ENCODE measurements around the gene BCAS4.

Gene BCAS4

DNA sequence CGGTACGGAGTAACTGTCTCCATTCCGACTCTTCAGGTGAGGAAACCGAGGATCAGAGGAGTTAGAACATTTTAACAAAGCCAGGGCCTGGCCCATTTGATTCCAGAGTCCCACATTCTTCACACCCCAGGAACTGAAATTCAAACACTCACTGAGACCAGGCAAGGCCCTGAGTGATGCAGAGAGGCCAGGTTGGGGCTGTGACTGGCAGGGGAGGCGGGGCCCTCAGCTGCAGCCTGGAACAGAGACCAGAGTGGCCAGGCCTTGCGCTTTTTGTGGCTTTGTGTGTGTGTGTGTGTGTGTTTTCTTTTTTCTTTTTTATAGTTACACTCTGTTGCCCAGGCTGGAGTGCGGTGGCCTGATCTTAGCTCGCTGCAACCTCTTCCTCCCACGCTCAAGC lies 57.2 kb downstream of the BCAS4 start:
- in situ Hi-C loops (cut with MboI; ENCODE audit: low sequenced_read_pairs) = no loop called here

DNA sequence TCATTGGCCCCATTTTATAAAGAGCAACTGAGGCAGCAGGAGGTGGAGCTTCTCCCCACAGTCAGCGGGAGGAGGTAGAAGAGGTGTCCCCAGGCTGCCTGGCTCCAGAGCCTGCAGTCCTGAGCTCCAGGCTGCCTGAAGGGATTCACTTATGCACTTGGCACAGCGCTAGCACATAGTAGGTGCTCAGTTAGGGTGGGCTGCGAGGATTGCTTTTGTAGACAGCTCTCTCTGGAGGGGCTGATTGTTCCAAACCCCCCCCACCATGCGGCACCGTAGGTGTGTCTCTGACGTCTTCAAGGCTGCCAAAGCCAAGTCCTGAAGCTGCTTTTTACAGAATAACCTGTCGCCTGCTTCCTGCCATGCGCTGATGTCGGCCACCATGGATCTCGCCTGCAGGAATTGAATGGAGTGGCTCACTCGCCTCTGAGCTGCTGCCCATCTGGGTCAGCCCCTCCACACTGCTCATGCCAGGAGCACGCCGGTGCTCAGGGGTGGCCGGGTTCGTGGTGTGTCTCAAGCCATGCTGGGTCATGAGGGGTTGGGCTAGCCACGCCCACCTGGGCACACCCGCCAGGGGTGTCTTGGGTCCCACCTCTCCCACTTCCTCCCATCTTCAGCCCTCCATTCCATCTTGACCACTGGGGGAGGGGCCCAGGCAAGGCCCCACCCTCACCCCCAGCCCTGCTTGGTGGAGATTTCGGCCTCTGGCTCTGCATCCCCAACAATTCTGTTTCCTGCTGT lies 59.8 kb downstream of the BCAS4 start:
- in situ Hi-C loops (cut with MboI; ENCODE audit: low sequenced_read_pairs) = no loop called here

DNA sequence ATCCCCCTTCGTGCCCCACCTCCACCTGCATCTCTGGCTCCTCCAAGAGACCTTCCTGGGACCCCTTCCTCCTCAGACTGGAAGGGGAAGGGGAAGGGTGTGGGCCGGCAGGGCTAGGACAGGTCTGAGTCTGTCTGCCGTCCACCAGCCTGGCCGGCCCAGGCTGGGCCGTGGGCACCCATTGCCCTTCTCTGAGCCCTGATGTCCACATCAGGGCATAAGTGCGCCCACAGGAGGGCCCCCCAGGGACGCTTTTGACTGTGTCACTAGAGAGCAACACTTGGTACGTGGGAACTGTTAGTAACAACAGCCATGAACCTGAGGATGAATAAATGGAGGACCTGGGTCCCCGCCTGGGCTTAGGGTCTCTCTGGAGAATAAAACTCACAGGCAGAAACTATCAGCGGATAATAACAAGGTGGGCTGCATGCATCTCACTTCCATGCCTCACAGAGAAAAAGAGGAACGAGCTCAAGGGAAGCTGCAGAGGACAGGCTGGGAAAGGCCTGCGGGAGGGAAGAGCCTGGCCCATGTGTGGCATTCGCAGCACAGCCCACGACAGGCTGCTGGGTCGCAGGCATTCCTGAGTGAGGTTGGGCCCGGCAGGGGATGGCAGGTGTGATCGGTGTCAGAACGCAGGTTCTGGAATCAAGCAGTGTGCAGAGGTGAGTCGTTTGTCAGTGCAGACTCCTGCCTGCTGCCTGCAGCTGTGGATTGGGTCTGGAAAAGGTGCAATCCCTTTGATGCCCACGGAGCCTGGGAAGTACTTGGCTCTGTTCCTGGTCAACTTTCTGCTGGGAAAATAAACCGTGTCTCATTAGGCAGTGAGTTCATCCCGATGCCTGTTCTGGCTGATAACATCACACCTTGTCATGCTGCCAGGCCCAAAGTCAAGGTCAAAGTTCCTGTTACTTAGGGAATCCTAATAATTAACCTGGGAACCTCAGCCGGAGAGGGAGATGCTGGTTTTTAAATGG lies 60.9 kb downstream of the BCAS4 start:
- in situ Hi-C loops (cut with MboI; ENCODE audit: low sequenced_read_pairs) = no loop called here

DNA sequence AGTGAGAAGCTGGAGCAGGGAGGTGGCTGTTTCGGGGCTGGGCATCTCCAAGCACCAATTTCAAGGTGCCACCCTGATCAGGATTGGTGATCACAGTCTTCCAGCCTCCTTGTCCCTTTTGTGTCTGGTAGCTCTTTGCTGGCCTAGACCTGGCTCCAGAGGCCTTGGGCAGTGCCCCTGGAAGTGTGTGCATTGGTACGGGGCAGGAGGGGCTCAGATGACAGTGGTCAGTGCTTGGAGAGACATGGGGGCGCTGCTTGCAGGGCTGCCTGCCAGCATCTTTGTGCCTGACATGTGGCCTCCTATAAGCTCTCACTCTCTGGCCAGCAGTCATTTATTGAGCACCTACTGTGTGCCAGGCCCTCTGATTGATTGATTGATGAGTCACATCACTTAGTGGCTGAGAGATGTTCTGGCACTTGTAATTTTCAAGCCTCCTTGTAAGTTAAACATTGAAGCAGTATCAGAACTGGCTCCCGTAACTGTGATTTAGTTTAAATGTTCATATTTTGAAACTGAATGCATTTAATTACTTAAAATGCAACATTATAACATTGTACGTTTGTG lies 61.7 kb downstream of the BCAS4 start:
- in situ Hi-C loops (cut with MboI; ENCODE audit: low sequenced_read_pairs) = no loop called here

DNA sequence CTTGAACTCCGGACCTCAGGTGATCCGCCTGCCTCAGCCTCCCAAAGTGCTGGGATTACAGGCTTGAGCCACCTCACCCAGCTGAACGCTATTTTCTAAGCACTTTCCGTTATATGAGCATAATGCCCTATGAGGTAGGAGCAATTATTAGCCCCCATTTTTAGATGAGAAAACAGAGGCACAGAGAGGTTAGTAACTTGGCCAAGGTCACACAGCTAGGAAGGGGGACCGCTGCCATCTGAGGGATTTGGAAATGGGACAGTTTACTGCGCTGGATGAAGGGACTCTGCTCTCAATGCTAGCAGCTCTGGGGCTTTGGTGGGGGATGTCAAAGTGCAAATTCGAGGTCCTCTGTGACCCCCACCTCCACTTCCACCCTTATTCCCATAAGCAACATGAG lies 62.5 kb downstream of the BCAS4 start:
- in situ Hi-C loops (cut with MboI; ENCODE audit: low sequenced_read_pairs) = no loop called here

DNA sequence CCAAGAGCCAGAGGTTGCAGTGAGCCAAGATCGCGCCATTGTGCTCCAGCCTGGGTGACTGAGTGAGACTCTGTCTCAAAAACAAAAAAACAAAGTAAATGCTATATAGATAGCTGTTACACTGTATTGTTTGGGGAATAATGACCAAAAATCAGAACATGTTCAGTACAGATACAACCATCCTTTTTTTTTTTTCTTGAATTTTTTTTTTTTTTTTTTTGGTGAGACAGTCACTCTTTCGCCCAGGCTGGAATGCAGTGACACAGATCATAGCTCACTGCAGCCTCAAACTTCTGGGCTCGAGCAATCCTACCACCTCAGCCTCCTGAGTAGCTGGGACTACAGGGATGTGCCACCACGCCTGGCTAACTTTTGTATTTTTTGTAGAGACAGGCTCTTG lies 63.7 kb downstream of the BCAS4 start:
- in situ Hi-C loops (cut with MboI; ENCODE audit: low sequenced_read_pairs) = no loop called here

DNA sequence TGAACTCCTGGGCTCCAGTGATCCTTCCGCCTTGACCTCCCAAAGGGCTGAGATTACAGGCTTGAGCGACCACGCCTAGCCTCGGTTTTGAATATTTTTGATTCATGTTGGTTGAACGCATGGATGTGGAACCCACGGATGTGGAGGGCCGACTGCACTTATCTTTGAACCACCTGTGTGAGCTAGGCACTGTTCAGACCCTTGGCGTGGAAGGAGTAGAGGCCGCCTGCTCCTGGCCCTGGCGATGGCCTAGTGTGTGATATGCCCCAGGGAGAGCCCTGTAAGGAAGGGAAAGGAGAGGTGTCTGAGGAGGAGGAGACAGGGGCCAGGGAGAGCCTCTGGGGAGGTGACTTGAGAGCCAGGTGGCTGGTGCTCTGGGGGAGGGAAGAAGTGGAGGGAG lies 64.3 kb downstream of the BCAS4 start:
- in situ Hi-C loops (cut with MboI; ENCODE audit: low sequenced_read_pairs) = no loop called here

DNA sequence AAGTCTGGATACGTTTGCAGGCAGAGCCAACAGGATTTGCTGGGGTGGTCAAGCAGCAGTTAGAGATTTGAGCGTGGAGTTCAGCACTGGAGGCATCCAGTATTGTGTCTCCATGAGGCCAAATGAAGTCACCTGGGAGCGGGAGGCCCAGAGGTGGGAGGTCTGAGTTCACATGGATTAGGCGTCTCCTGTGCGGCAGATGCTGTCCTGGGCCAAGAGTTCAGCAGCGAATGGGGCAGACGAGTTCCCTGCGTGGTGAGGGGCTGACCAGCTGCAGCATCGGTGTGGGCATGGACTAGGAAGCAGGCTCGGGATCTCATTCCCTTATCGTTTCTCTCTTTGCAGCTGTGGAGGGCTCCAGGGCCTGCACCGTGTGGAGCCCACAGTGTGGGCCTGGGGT lies 66.2 kb downstream of the BCAS4 start:
- in situ Hi-C loops (cut with MboI; ENCODE audit: low sequenced_read_pairs) = no loop called here

DNA sequence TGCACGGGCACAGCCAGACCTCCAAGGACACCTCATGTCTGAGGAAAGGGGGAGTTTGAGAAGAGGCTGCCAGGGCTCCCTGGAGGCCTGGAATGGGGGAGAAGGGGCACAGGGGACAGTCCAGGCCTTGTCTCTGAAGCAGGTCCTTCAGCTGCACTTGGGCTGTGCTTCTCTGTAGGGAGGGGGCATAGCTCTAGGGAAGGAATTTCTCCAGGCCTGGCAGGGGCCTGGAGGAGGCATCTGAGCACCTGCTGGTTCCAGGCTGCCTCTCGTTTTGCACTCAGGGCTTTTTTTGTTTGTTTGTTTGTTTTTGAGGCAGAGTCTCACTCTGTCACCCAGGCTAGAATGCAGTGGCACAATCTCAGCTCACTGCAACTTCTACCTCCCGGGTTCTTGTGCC lies 67.7 kb downstream of the BCAS4 start:
- in situ Hi-C loops (cut with MboI; ENCODE audit: low sequenced_read_pairs) = no loop called here

DNA sequence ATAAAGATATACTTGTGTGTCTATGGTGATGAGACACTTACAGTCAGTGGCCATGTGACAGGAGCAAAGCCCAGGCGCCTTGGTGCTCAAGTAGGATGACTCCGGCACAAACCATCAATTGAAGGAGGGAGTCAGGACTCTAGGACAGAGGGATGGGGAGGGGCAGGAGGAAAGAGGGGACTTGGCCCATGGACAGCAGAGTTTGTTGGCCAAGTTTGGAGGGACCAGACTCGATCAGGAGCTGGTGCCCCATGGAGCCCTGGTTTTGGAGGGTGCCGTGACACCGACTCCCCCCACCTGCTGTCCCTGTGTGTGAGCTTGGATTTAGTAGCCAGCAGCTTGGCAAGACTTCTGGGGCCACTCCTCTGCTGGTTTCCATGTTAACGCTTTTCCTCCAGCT lies 70.3 kb downstream of the BCAS4 start:
- in situ Hi-C loops (cut with MboI; ENCODE audit: low sequenced_read_pairs) = no loop called here

DNA sequence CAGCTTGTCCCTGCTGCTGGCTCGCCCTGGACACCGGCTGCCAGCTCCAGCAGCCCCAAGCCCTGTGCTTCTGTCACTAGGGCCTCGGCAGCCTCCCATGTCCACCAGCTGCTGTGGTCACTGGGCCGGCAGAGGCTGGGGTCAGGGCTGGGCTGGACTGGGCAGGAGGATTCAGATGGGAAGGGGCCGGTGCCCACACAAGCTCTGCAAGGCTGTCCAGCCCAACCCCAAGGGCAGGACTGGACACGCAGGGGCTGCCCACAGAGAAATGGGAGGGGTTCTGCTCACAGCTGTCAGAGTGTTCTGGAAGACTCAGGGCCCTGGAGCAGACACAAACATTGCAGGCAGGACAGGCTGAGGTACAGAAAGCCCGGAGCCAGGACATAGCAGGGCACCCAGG lies 70.7 kb downstream of the BCAS4 start:
- in situ Hi-C loops (cut with MboI; ENCODE audit: low sequenced_read_pairs) = no loop called here

DNA sequence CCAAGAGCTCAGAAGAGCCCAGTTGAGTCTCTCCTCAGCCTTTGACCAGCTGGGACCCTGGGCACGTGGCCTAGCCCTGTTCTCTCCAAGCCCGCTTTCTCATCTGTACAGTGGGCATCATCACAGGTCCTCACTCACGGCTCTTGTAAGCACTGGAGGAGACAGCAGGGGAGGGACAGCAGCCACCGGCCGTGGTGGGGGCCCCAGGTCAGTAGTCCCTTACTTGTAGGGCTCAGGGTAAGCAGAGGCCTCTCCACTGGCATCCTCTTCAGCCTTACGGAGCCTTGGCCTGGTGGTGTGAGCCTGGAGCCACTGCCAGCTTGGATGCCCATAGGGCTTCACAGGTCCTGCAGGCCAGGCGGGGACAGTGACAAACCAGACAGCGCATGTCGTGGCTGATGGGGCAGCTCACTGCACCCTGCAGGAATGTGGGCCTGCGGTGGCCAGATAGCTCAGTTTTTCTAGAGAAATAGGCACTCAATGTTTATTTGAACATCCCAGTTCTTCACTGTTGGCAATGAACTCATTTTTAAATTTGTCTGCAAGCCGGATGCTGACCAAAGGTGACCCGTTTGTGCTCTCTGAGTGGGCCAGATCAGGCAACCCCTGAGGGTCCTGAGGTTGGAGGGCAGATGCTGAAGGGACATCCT lies 71.3 kb downstream of the BCAS4 start:
- in situ Hi-C loops (cut with MboI; ENCODE audit: low sequenced_read_pairs) = no loop called here

DNA sequence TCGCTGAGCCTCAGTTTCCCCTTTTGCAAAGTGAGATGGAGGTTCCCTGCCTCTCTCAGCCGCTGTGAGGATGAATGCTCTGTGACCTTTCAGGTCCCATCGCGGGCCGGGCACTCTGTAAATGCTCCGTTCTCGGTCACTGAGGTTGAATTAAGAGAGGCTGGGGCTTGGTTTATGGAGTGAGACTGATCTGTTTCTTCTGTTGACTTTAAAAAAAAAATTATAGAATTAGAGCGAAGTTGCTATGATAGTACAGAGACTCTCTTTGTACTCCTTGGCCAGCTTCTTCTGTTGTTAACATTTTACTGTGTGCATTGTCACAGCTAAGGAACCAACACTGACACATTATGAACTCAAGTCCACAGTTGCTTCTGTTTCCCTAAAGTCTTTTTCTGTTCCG lies 72.0 kb downstream of the BCAS4 start:
- in situ Hi-C loops (cut with MboI; ENCODE audit: low sequenced_read_pairs) = no loop called here

DNA sequence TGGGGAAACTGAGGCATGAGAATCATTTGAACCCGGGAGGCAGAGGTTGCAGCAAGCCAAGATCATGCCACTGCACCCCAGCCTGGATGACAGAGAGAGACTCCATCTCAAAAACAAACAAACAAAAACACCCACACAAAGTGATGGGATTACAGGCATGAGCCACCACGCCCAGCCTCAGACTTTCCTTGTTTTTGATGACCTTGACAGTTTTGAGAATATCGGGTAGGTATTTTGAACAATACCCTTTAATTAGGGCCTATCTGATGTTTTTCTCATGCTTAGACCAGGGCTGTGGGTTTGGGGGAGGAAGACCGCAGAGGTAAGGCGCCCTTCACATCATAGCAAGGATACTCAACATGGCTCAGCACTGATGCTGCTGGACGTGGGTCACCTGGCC lies 72.9 kb downstream of the BCAS4 start:
- in situ Hi-C loops (cut with MboI; ENCODE audit: low sequenced_read_pairs) = no loop called here

DNA sequence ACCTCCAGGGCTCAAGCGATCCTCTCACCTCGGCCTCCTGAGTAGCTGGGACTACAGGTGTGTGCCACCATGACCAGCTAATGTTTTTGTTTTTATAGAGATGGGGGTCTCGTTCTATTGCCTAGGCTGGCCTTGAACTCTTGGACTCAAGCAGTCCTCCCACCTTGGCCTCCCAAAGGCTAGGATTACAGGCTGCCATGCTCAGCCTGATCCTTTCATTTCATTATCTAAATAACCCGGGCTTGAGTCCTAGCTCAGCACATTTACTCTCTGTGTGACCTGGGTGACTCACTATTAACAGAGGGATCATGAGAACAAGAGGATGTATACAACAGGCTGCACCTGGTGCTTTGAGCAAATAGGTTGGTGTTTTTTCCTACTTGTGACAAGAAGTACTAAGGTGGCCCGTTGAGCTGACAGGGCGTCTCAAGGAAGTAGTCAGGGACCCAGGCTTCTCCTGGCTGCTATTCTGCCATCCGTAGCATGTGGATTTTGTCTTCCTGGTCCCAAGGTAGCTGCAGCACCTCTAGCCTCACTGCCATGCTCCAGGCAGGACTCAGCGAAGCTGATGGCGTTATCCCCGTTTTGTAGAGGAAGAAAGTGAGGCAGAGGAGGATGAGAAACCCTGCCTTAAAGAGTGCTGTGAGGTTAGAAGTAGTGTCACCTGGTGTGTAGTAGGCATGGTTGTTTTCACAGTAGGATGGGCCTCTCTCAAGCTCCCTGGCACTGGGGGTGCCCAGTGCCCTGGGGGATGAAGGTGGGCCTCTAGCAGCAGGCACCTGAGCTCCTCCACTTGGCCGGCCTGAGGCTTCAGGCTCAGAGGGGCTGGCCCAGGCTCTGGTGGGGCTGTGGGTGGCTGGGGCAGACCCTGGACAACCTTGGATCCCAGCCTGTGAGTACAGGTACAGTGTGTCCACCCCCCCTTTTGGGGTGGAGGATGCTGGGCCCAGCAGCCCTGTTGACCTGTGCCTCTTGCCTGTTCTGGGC lies 73.9 kb downstream of the BCAS4 start:
- in situ Hi-C loops (cut with MboI; ENCODE audit: low sequenced_read_pairs) = no loop called here

DNA sequence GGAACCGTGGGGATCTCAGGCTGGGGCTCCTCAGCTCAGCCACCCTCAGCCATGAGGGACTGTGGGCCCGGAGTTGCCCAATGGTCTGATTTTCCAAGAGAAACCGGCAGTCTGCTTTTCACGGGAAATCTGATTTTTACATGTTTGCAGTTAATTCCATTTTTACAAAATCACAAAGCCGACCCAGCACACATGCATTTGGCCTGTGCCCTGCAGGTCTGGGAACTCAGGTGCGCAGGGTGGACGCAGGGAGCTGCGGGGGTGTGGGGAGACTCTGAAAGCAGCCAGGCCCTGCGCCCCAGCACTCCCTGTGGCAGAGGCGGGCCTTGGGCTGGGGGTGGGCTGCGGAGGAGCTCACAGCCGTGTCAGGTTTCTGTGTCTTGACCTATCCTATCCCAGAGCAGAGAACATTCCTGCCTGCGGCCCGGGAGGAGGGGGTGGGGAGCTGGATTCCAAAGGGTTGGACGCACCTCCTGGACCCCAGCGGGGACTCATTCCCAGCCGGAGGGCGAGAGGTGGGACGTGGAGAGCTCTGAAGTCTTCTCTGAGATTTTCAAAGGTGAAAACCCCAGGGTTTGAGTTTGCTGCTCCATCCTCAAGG lies 75.8 kb downstream of the BCAS4 start:
- in situ Hi-C loops (cut with MboI; ENCODE audit: low sequenced_read_pairs) = no loop called here

DNA sequence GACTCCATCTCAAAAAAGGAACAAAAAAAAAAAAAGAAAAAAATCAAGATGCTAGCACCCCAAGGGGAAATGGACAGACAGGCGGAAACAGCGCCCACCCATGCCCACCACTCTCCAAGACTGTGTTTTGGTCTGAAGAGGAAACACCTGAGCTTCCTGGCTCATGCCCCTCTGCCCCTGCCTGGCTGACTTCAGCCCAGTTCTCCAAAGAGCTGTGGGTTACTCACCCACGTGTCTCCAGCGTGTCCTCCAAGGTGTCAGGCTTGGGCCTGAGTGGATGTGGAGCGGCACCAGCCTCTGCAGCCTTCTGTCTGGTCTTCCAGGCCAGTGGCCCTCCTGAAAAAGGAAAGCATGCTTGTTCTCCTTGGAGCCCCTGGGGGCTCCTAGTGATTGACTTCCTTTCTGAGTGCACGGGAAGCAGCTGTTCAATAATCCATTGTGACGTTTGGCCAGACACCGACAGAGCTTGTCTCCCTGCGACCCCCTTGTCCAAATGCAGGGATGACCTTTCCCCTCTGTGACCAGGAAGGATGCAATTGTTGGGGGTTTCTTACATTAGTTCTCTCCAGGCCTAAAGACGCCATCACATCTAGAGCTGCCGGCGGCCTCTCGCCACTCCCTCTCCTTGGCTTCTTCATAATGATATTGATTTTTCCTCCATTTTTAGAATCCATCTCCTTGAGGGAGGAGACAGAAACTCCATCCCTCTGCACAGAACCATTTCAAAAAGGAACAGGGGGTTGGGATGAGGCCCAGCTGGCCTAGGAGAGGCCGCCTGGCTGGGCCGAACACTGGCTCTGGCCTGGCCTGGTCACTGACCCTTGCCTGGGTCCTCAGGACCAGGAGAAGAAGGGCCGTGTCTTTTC lies 77.9 kb downstream of the BCAS4 start:
- in situ Hi-C loops (cut with MboI; ENCODE audit: low sequenced_read_pairs) = no loop called here

DNA sequence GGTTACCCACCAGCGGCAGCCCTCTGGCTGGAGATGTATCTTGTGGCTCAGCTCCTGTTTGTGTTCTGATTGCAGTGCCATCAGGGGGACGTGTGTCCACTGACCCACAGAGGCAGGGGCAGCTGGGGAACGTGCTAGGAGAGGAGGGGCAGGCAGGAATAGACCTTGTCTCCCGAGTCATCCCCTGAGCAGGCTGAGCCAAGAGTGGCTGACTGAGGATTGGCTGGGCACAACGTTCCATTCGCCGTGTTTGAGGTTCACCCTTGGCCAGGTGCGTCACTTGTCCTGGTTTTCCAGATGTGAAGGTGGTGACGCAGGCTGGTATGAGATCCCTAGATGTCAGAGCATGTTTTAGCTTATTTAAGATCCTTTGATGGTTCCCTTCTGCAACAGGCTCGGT lies 78.7 kb downstream of the BCAS4 start:
- in situ Hi-C loops (cut with MboI; ENCODE audit: low sequenced_read_pairs) = no loop called here

All from HL-60/S4 treated with phorbol 12-myristate 13-acetate at 8.2 ng/mL for 4 days and 3 days (cell line).